ENCODE results near the gene MYO3B. TPM values are rescaled to one million over a fixed set of nuclear protein-coding genes. Genes with fewer than 3 reads are reported as not detected.

Gene MYO3B
- total RNA-seq, 1 experiment from 2014 or later, result 0.63 TPM

GRCh38 chr2:170288859-170289258 lies 110.9 kb downstream of the MYO3B start:
- no peak overlapping the region for H3T11ph ChIP-seq (ENCODE audit: low read length)
- no peaks in the 10 kb centered on the region for H3K79me2 ChIP-seq (ENCODE audit: insufficient read depth, low read length)
- peaks cover 14 to 19% of the 10 kb centered on the region in 2 experiments for H3K9me3 Mint-ChIP-seq
- H3K14ac ChIP-seq (ENCODE audit: insufficient read depth, low read length), result no peak overlapping the region
- no peaks in the 10 kb centered on the region for H4K20me1 ChIP-seq (ENCODE audit: control insufficient read depth, insufficient read depth, insufficient read length)
- no peak overlapping the region for H4K91ac ChIP-seq (ENCODE audit: insufficient read length, low read depth, low read length)
- no peak overlapping the region for H2BK15ac ChIP-seq (ENCODE audit: low read depth, low read length)
- H2BK120ac ChIP-seq (ENCODE audit: low read depth, low read length, poor library complexity, severe bottlenecking), result no peak overlapping the region
- no peak overlapping the region for H2BK5ac ChIP-seq (ENCODE audit: insufficient read length, low read length)
- no peak overlapping the region for H3K56ac ChIP-seq (ENCODE audit: insufficient read length, low read depth, low read length)
- H2BK20ac ChIP-seq (ENCODE audit: low read depth, low read length, poor library complexity, severe bottlenecking), result no peak overlapping the region
- no peak overlapping the region for H2AFZ ChIP-seq (ENCODE audit: low read length)
- no peak overlapping the region for H3K23ac ChIP-seq (ENCODE audit: insufficient read length, low read depth, low read length)
- H3K4me2 ChIP-seq (ENCODE audit: insufficient read depth, insufficient read length, low read length), result no peak overlapping the region
- no peak overlapping the region for H3K18ac ChIP-seq (ENCODE audit: insufficient read length, low read depth, low read length)
- no peaks in the 10 kb centered on the region for H3K23me2 ChIP-seq (ENCODE audit: insufficient read length, low read depth, low read length, poor library complexity, severe bottlenecking)
- H2AK5ac ChIP-seq (ENCODE audit: insufficient read length, low read length), result no peak overlapping the region
- no peak overlapping the region for H2BK12ac ChIP-seq (ENCODE audit: insufficient read length, low read depth, low read length)
- no peak overlapping the region for H3K4me3 Mint-ChIP-seq
- no CpG with 5 or more reads among the region's 1 CpG for WGBS (ENCODE audit: extremely low coverage, insufficient read length, low lambda C conversion rate)
- H3K79me1 ChIP-seq (ENCODE audit: insufficient read depth, low read depth, low read length, poor library complexity, severe bottlenecking), result no peaks in the 10 kb centered on the region
- H3K4ac ChIP-seq (ENCODE audit: low read depth, low read length), result no peak overlapping the region
- peaks cover 2 to 14% (median 9%) of the 10 kb centered on the region in 3 experiments for H3K36me3 Mint-ChIP-seq (ENCODE audit: insufficient read depth in 1 of 3, low read depth in 3 of 3)
- H3K27ac ChIP-seq (ENCODE audit: insufficient read length, low read depth, low read length), result no peak overlapping the region
- no peak for DNase-seq
- no peak overlapping the region for H3K27ac Mint-ChIP-seq
- H4K8ac ChIP-seq (replicated peaks; ENCODE audit: insufficient read length, low read depth, low read length), result no peak overlapping the region
- no peak overlapping the region for H4K5ac ChIP-seq (ENCODE audit: insufficient read length, low read depth, low read length)
- TF ChIP-seq CTCF (conservative IDR thresholded peaks at IDR 0.05), result no peak
- peaks cover 15% of the 10 kb centered on the region in 2 experiments for H3K4me1 Mint-ChIP-seq
- H3K27me3 ChIP-seq (ENCODE audit: insufficient read depth, low read length), result no peaks in the 10 kb centered on the region
- H3K9ac ChIP-seq (ENCODE audit: extremely low read depth, insufficient read length, low read length), result no peak overlapping the region
- no peaks in the 10 kb centered on the region for H3K9me3 ChIP-seq (ENCODE audit: control insufficient read depth, low read depth, low read length)
- H3K27me3 Mint-ChIP-seq (ENCODE audit: low read depth), result peaks cover 23% of the 10 kb centered on the region
- no peaks in the 10 kb centered on the region for H3K4me1 ChIP-seq (ENCODE audit: insufficient read depth, low read length)

Data from H9 (cell line).